NCI-H2171 (cell line): Measurements from ENCODE around the gene TOMM6.
"Not testable (repeated sequence)": the region's sequence is repeated elsewhere in the genome, so short reads cannot be mapped to it uniquely, and the experiment has no call there.

Experiments used
- DNase-seq: peaks from one replicate; lab custom pipeline; 2025; lab: John Stamatoyannopoulos, UW

The TOMM6 gene

GRCh38 chr6:41763470-41763869, 24.0 kb upstream of the TOMM6 start:
- no peak for DNase-seq

GRCh38 chr6:41766043-41766664, 21.3 kb upstream of the TOMM6 start:
- not testable (repeated sequence) for DNase-seq

- no peak for DNase-seq
Observed at GRCh38 chr6:41767112-41767833, 20.2 kb upstream of the TOMM6 start.

GRCh38 chr6:41768545-41769308, 18.8 kb upstream of the TOMM6 start:
- DNase-seq: no peak

- DNase-seq: no peak
Observed at GRCh38 chr6:41769376-41769775, 18.1 kb upstream of the TOMM6 start.

- DNase-seq: no peak
Observed at GRCh38 chr6:41770381-41771057, 17.0 kb upstream of the TOMM6 start.

GRCh38 chr6:41771058-41771983, 16.2 kb upstream of the TOMM6 start:
- no peak for DNase-seq

- DNase-seq: no peak
Observed at GRCh38 chr6:41774841-41775240, 12.7 kb upstream of the TOMM6 start.

- DNase-seq: no peak
Observed at GRCh38 chr6:41775293-41775882, 12.1 kb upstream of the TOMM6 start.

- DNase-seq: no peak
Observed at GRCh38 chr6:41777551-41778285, 9.8 kb upstream of the TOMM6 start.

- no peak for DNase-seq
Observed at GRCh38 chr6:41778895-41779294, 8.6 kb upstream of the TOMM6 start.

- no peak for DNase-seq
Observed at GRCh38 chr6:41779336-41779735, 8.2 kb upstream of the TOMM6 start.

- DNase-seq: peak; percentile 88
Observed at GRCh38 chr6:41779788-41780550, 7.5 kb upstream of the TOMM6 start, which contains the start of gene FRS3. Gene FRS3, minus strand, starts transcription at chr6:41779900. Its CDS starts 2,913 bp downstream, at chr6:41776987.

- peak; percentile 4 for DNase-seq
Observed at GRCh38 chr6:41780551-41781365, 6.7 kb upstream of the TOMM6 start, which contains the start of gene PRICKLE4. Gene PRICKLE4, plus strand, starts transcription at chr6:41780782. Its CDS starts 2,692 bp downstream, at chr6:41783474.

- DNase-seq: no peak
Observed at GRCh38 chr6:41781366-41781730, 6.1 kb upstream of the TOMM6 start.

GRCh38 chr6:41783106-41783780, 4.3 kb upstream of the TOMM6 start:
- no peak for DNase-seq

GRCh38 chr6:41784581-41785171, 2.8 kb upstream of the TOMM6 start:
- no peak for DNase-seq
